GM19099 (cell line): ENCODE measurements around the gene TLCD1.

Experiments used
- POLR2A ChIP-seq: IDR thresholded peaks from 3 replicates; pipeline ENCODE4 v1.6.1; 2011; ENCODE audit warnings: low read depth; ENCODE audit not compliant: insufficient read length; ENCODE audit errors: extremely low read depth

TLCD1 gene, protein sequence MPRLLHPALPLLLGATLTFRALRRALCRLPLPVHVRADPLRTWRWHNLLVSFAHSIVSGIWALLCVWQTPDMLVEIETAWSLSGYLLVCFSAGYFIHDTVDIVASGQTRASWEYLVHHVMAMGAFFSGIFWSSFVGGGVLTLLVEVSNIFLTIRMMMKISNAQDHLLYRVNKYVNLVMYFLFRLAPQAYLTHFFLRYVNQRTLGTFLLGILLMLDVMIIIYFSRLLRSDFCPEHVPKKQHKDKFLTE

DNA sequence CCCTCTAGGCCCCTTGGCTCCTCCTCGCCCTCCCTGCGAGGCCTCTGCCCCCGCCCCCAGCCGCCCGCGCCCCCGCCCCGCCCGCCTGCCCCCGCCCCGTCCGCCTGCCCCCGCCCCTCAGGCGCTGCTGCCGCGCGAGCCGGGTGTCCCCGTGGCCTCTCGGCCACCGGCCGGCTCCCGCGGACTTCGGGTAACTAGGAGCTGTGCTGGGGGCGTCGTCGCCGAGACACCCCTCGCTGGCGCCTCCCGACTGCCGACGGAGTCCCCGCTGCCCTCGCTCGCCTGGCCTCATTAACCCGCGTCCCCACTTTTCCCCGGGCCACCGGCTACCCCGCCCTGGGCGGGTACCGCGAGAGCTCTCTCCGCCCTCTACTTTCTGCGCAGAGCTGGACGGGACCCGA lies at the start of gene TLCD1:
TLCD1 (minus strand) TSS at position 8 of the 401 bp plus-strand sequence. CDS start 136 bp downstream, outside the sequence.
- no peak for TF ChIP-seq POLR2A

DNA sequence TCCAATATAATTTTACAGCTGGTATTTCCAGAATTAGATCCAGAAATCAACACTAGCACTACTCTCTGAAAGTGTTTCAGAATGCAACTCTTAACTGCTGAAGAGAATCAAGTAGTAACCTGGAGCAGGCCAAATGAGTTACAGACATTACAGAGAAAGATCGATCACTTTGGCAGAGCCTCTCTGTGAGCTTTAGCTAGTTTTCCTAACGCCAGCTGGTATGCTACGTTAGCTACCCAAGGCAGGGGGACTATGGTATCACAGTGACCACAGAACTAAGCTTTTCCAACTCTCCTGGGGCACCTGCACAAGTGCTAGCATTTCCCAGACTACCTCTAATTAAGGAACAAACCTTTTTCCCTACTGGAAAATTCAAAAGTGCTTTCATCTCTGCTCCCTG lies 48.2 kb upstream of the TLCD1 start:
- TF ChIP-seq POLR2A: no peak

DNA sequence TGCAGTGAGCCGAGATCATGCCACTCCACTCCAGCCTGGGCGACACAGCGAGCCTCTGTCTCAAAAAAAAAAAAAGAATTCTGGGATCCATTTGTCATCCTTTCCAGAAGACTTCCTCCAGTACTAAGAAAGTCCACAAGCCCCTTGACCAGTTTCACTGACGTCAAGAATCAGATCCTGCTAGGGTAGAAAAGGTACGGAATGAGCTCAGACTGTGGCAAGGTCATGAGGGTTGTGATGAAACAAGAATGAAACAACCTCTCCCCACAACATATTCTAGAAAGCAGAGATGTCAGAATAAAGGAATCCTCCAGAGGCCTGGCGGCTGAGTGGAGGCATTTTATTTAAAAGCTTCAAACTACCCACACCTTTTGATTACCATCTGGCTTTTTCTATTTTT lies 47.7 kb upstream of the TLCD1 start:
- no peak for TF ChIP-seq POLR2A

DNA sequence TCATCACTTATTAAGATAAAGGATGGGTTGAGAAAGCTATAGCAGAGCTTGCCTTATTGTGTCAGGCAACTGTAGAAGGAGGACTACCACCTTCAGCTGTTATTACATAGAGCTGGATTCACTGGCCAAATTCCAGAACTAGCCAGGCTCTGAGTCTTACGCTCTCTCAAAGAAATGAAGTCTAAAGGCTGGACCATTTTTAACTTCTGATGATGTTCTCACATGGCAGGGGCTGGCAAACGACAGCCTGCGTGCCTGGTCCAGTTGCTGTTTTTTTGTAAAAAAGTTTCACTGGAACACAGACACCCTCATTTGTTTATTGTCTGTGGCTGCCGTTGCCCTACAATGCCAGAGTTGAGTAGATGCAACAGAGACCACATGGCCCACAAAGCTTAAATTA lies 39.0 kb upstream of the TLCD1 start:
- TF ChIP-seq POLR2A: no peak

DNA sequence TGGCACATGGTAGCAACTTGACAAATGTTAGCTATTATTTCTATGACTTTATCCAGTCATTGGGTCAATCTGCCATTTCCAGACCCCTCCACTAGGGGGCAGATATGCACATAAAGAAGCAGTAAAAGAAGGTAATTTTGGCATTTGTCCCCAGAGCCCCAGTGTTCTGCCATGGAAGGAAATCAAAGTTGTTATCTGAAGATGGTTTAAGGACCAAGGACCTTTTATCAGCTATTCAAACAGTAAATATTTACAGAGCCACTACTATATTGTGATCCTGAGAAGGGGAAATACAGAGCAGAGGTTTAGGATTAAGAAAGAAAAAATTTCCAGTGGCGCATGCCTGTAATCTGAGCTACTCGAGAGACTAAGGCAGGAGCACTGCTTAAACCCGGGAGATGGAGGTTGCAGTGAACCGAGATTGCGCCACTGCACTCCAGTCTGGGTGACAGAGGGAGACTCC lies 37.8 kb upstream of the TLCD1 start:
- no peak for TF ChIP-seq POLR2A

DNA sequence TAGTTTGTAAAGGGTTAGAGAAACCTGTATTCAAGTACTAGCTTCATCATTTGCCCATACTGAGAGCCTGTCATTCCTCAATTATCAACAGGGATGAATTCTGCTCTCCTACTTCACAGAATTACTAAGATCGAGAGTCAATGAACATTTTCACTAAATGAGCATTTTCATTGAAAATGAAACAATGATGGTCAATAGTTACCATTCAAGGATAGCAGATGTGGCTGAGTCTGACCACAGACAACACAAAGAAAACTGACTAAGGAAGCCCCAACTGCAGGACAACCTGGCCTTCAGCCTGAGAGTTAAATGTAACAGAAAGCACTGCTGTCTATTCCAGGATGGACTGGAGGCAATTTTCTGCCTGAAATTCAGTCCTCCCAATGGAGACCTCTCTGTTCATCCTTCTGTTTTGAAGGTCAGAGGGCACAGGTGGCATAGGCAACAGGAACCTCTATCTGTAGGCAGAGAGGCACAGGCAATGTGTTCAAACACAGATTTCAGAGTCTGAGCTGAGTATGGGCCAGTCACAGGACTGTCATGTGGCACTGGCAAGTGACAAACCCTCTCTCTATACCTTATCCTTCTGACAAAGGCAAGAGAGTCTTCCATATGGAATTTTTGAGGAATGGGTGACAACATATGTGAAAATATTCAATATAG lies 37.2 kb upstream of the TLCD1 start:
- TF ChIP-seq POLR2A: no peak

DNA sequence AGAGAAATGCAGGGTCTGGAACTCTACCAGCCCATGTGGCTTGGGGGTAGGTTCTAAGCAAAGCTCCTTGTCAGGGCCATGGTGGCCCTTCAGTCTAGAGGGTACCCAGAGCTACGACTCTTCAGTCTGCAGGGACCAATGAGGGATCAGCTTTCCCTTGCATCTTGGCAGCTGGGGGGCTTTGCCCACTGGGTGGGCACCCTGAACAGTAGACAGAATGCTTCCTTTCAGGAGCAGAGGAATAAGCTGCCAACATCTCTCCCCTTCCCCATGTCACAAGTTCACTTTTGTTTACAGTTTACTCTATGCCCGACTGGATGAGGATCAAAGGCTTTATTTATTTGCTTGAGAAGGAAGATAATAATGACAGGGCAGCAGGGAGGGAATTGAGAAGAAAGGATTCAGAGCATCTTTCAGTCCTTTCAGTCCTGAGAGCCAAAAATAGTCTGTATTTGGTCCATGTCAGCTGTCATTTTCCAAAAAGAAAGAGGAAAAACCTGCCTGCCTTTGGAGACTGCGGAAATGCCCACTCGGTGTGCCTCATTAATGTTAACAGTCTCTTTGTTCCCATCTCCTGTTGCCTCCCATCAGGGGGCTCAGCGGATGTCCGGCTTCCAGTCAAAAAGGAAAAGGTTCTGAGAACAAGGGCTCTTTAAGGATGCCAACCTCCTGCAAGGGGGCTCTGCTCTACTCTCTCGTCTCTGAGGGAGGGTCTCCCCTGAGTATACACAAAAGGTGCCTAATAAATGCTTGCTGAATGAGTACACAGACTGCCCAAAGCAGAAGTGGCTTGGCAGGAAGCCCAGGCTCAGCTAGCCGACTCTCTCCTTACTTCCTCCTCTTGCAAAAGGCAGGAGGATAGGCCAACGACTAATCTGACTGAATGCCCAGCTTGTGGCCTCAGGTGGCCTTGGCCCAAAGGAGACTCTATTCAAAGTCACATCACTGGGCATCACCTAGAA lies 34.8 kb upstream of the TLCD1 start:
- TF ChIP-seq POLR2A: no peak

DNA sequence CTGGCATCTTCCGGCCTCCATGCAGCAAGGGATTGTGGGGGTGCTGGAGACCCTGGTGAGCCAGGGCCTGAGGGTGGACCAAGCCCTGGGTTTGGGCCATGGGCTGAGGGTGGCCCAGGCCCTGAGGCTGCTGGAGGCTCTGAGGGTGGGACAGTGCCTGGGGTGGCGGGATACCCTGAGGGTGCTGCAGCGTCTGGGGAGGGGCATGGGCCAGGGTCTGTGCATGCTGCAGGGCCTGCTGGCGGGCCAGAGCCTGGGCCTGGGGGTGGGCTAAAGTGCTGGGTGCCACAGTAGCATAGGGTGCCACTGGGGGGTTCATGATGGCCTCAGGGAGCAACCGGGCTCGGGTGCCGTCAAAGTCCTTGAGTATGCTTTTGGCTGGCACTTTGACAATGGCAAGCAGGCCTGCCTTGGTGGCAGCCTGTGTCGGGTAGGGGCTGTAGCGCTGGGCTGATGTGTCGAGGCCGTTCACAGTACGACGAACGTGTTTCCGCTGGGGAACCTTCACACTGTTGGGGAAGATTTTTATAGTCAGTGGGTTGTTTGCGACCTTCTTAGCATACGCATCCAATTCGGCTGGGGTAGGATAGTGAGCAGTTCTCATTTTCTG lies 33.3 kb upstream of the TLCD1 start:
- TF ChIP-seq POLR2A: no peak

DNA sequence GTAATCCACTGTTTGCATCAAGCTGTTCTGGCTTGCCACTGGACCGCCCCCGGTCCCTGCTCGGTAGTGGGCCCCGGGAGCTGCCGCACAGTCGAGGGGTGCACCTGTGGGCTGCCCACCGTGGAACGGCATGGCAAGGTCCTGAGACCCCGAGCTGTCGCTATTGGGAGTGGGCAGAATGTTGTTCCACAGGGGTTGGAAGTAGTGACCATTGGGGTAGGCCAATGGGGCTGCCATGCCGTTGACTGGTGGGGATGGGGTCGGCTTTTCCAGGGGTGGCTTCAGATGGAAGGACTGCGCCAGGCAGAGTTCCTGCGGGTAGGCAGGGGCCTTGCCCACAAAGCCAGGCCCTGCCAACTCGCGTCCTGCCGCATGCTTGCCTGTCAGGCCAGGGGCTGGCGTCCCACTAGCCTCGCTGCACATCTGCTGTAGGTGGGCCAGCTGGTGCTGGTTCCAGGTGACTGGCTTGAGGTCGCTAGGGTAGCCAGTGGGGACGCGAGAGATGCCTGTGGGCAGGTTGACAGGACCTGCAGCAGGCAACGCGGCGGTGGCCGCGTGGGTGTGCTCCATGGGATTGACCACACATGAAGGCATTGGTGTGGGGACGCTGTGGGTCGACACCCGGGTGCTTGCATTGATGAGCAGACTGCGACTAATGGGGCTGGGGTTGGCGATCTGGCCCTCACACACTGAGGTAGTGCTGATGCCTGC lies 32.5 kb upstream of the TLCD1 start:
- no peak for TF ChIP-seq POLR2A

DNA sequence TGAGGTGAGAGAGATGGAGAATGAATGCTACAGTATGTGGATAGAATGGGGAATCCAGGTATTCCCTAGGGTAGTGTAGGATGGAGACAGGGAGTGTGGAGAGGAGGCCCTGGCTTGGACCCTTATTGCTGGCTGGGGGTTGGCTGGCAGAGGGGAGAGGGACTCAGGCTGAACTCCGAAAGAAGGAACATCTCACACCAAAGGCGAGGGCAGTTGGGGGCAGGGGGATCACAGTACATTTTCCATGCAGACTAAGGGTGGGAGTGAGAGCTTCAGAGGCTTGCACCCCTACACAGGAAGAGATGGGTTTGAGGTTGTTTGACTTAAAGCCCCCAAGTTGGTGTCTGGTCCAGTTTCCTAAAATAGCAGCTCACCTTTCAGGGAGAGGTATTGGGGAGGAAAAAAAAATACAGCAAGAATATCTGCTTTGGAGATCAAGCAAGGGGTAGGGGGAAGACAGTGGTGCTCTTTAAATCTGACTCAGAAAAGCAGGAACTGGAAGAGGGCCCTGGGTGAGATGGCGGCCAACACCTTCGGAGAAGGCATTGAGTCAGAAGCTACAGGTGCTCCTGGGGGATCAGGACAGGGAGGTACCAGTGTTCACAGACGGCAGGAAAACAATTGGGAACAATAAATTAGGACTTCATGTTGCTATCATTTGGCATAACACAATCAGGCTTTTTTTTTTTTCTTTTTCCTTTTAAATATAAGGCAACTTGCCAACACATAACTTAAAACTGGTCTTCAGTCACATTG lies 30.2 kb upstream of the TLCD1 start:
- TF ChIP-seq POLR2A: no peak

DNA sequence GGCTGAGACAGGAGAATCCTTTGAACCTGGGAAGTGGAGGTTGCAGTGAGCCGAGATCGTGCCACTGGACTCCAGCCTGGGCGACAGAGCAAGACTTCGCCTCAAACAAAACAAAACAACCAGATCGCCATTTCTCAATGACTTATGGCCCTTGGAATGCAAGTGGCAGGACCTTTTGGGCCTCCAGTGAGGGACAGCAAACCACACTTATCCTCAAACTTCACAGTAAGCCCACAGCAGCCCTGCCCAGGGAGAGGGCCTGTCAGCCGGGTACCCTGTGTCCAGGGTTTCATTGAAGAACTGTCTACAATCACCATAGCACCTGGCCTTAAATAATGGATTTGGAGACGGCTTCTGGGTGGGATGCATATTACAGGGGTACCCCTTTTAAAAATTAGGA lies 29.5 kb upstream of the TLCD1 start:
- TF ChIP-seq POLR2A: no peak

DNA sequence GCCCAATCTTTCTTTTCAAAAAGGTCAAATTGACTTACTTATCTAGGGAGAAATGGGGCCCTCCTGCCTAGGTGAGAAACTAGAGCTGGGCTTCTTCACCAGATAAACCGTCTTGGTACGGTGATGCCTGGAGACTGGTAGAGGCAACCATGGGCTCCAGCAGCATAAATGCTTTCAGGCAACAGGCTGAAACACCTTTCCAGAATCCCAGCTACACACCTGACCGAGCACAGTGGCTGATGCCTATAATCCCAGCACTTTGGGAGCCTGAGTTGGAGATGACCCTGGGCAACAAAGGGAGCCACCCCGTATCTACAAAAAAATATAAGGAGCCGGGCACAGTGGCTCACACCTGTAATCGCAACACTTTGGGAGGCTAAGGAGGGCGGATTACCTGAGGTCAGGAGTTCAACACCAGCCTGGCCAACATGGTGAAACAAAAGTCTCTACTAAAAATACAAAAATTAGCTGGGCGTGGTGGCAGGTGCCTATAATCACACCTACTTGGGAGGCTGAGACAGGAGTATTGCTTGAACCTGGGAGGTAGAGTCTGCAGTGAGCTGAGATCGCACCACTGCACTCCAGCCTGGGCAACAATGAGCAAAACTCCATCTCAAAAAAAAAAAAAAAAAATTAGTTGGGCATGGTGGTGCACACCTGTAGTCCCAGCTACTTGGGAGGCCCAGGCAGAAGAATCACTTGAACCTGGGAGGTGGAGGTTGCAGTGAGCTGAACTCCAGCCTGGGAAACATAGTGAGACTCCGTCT lies 25.8 kb upstream of the TLCD1 start:
- TF ChIP-seq POLR2A: no peak
